Measurements from ENCODE around the gene CHST8. TPM values are rescaled to one million over a fixed set of nuclear protein-coding genes. Genes with fewer than 3 reads are reported as not detected.

CHST8 gene
- total and polyA plus RNA-seq, 11 donors, result 0.10 to 0.88 (median 0.22) TPM; not detected in 3

- intact Hi-C loops (cut with DNase I), result no loop called here
- Histone ChIP-seq H3K9me3 (peaks cover 0 to 9% (median 0%) of the 10 kb centered on the region in 12 donors), H3K4me3 (no peak overlapping the region), H3K4me1 (no peaks in the 10 kb centered on the region), H3K36me3 (no peaks in the 10 kb centered on the region), H3K27ac (no peak overlapping the region), H3K27me3 (peaks cover 0 to 7% (median 0%) of the 10 kb centered on the region in 9 donors)
- 36 to 48% (median 40%) methylated on average over 10 to 12 of the region's 12 CpGs for WGBS, 4 donors
- DNase-seq, result peak in 2 of 5 donors; percentile 17 to 39
- TF ChIP-seq CTCF (IDR thresholded peaks at IDR 0.05) (no peak), POLR2A (IDR thresholded peaks at IDR 0.05) (no peak)
- ATAC-seq, result no peak
These were observed 97.0 kb downstream of the CHST8 start for GRCh38 chr19:33718651-33719254.

- H3K4me1 ChIP-seq, result no peaks in the 10 kb centered on the region
- TF ChIP-seq POLR2A (IDR thresholded peaks at IDR 0.05), result no peak
- TF ChIP-seq CTCF (IDR thresholded peaks at IDR 0.05), result no peak
- DNase-seq (peak in 1 of 5 donors; percentile 38), ATAC-seq (peak in 3 of 4 donors; percentile 20 to 49 (median 28))
- intact Hi-C loops (cut with DNase I), result no loop called here
- H3K4me3 ChIP-seq, result no peak overlapping the region
- H3K9me3 ChIP-seq, result peaks cover 0 to 9% (median 0%) of the 10 kb centered on the region in 12 donors
- 53 to 58% (median 56%) methylated on average over 13 of the region's 13 CpGs for WGBS, 4 donors
- H3K27ac ChIP-seq, result no peak overlapping the region
- peaks cover 0 to 9% (median 0%) of the 10 kb centered on the region in 9 donors for H3K27me3 ChIP-seq
- H3K36me3 ChIP-seq, result no peaks in the 10 kb centered on the region
These were observed 97.8 kb downstream of the CHST8 start for GRCh38 chr19:33719366-33720154.

GRCh38 chr19:33720155-33720493 lies 98.4 kb downstream of the CHST8 start:
- intact Hi-C loops (cut with DNase I), result no loop called here
- DNase-seq, result no peak
- H3K4me1 ChIP-seq, result no peaks in the 10 kb centered on the region
- H3K27me3 ChIP-seq, result peaks cover 0 to 13% (median 0%) of the 10 kb centered on the region in 9 donors
- peaks cover 0 to 9% (median 0%) of the 10 kb centered on the region in 12 donors for H3K9me3 ChIP-seq
- H3K27ac ChIP-seq, result no peak overlapping the region
- WGBS, 4 donors, result 86 to 94% (median 91%) methylated on average over 3 of the region's 3 CpGs
- no peak overlapping the region for H3K4me3 ChIP-seq
- no peaks in the 10 kb centered on the region for H3K36me3 ChIP-seq
- TF ChIP-seq CTCF (IDR thresholded peaks at IDR 0.05) (no peak), POLR2A (IDR thresholded peaks at IDR 0.05) (no peak)
- ATAC-seq, result peak in 1 of 4 donors; percentile 21
